ENCODE results near the gene MRPL20. TPM values are rescaled to one million over a fixed set of nuclear protein-coding genes. Genes with fewer than 3 reads are reported as not detected.
"Not testable (repeated sequence)": the region's sequence is repeated elsewhere in the genome, so short reads cannot be mapped to it uniquely, and the experiment has no call there.

The MRPL20 gene
- total RNA-seq, 1 donor from 2014 or later, result 138 TPM

GRCh38 chr1:1427106-1427819 lies 20.2 kb upstream of the MRPL20 start:
- intact Hi-C loops (cut with micrococcal nuclease), result no loop called here

GRCh38 chr1:1426496-1427105 lies 19.5 kb upstream of the MRPL20 start:
- intact Hi-C loops (cut with micrococcal nuclease), result no loop called here

GRCh38 chr1:1425753-1426495 lies 18.8 kb upstream of the MRPL20 start:
- intact Hi-C loops (cut with micrococcal nuclease), result no loop called here

- intact Hi-C loops (cut with micrococcal nuclease), result no loop called here
These were observed 18.3 kb upstream of the MRPL20 start for GRCh38 chr1:1425426-1425752.

GRCh38 chr1:1424707-1425106 lies 17.6 kb upstream of the MRPL20 start:
- intact Hi-C loops (cut with micrococcal nuclease), result no loop called here

GRCh38 chr1:1423245-1423597 lies 16.1 kb upstream of the MRPL20 start:
- intact Hi-C loops (cut with micrococcal nuclease), result no loop called here

- intact Hi-C loops (cut with micrococcal nuclease), result no loop called here
These were observed 15.6 kb upstream of the MRPL20 start for GRCh38 chr1:1422465-1423244.

- intact Hi-C loops (cut with micrococcal nuclease), result no loop called here
These were observed 14.9 kb upstream of the MRPL20 start for GRCh38 chr1:1421907-1422464.

GRCh38 chr1:1421147-1421906 lies 14.2 kb upstream of the MRPL20 start, which contains the start of gene ANKRD65:
ANKRD65 (minus strand) TSS chr1:1421276; CDS start chr1:1421005, 271 bp downstream.
- intact Hi-C loops (cut with micrococcal nuclease), result no loop called here

GRCh38 chr1:1420654-1421141 lies 13.6 kb upstream of the MRPL20 start:
- intact Hi-C loops (cut with micrococcal nuclease), result no loop called here

GRCh38 chr1:1419813-1420653 lies 12.9 kb upstream of the MRPL20 start:
- intact Hi-C loops (cut with micrococcal nuclease), result no loop called here

- intact Hi-C loops (cut with micrococcal nuclease), result no loop called here
These were observed 12.3 kb upstream of the MRPL20 start for GRCh38 chr1:1419363-1419812.

GRCh38 chr1:1418464-1419362 lies 11.6 kb upstream of the MRPL20 start:
- intact Hi-C loops (cut with micrococcal nuclease), result no loop called here

GRCh38 chr1:1417825-1418463 lies 10.9 kb upstream of the MRPL20 start:
- intact Hi-C loops (cut with micrococcal nuclease), result not testable (repeated sequence)

- intact Hi-C loops (cut with micrococcal nuclease), result not testable (repeated sequence)
These were observed 10.3 kb upstream of the MRPL20 start for GRCh38 chr1:1417396-1417795.

GRCh38 chr1:1415751-1416150 lies 8.7 kb upstream of the MRPL20 start:
- intact Hi-C loops (cut with micrococcal nuclease), result no loop called here

- intact Hi-C loops (cut with micrococcal nuclease), result not testable (repeated sequence)
These were observed 5.3 kb upstream of the MRPL20 start for GRCh38 chr1:1412311-1412902.

- intact Hi-C loops (cut with micrococcal nuclease), result no loop called here
These were observed 4.5 kb upstream of the MRPL20 start for GRCh38 chr1:1411626-1412025.
